ENCODE data around the gene LCTL.
"Not testable (repeated sequence)": the region's sequence is repeated elsewhere in the genome, so short reads cannot be mapped to it uniquely, and the experiment has no call there.

LCTL gene

DNA sequence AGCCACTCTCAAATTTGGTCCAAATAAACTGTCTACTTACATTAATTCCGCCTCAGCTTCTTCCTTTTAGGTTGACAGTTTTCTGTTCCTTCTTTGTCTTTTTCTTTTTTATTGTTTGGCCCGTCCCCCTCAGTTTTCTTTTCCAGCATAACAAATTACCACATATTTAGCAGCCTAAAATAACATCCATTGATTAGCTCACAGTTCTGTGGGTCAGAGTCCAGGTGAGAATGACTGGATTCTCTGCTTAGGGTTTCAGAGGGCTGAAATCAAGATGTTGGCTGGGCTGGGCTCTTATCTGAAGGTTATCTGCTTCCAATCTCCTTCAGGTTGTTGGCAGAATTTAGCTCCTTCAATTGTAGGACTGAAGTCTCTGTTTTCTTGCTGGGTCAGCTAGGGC, 24.6 kb upstream of the LCTL start:
- DNase-seq = no peak

DNA sequence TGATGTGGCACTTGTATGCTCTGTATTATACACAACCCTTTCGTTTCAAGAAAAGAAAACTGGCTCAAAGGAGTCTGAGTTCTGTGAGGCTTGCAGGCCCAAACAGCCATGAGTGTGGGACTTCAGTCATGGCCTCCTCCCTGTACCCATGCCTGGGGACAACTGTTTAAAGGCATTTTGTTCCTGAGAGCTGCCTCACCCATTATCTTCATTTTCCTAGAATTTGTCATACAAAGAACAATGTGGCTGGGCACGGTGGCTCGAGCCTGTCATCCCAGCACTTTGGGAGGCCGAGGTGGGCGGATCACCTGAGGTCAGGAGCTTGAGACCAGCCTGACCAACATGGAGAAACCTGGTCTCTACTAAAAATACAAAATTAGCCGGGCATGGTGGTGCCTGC, 23.6 kb upstream of the LCTL start:
- not testable (repeated sequence) for DNase-seq

- no peak for DNase-seq
These were observed 23.2 kb upstream of the LCTL start for GRCh38 chr15:66588971-66589370.

GRCh38 chr15:66588537-66588936, 22.7 kb upstream of the LCTL start:
- no peak for DNase-seq

- DNase-seq = no peak
These were observed 22.0 kb upstream of the LCTL start for GRCh38 chr15:66587749-66588148.

DNA sequence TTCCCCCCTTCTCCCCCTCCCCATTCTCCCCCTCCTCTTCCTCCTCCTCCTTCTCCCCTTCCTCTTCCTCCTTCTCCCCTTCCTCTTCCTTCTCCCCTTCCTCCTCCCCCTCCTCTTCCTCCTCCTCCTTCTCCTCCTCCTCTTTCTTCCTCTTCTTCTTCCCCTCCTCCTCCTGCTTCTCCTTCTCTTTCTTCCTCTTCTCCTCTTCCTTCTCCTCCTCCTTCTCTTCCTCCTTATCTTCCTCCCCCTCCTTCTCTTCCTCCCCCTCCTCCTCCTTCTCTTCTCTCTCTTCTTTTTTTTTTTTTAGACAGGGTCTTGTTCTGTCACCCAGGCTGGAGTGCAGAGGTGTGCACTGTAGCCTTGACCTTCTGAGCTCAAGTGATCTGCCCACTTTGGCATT, 21.2 kb upstream of the LCTL start:
- no peak for DNase-seq

DNA sequence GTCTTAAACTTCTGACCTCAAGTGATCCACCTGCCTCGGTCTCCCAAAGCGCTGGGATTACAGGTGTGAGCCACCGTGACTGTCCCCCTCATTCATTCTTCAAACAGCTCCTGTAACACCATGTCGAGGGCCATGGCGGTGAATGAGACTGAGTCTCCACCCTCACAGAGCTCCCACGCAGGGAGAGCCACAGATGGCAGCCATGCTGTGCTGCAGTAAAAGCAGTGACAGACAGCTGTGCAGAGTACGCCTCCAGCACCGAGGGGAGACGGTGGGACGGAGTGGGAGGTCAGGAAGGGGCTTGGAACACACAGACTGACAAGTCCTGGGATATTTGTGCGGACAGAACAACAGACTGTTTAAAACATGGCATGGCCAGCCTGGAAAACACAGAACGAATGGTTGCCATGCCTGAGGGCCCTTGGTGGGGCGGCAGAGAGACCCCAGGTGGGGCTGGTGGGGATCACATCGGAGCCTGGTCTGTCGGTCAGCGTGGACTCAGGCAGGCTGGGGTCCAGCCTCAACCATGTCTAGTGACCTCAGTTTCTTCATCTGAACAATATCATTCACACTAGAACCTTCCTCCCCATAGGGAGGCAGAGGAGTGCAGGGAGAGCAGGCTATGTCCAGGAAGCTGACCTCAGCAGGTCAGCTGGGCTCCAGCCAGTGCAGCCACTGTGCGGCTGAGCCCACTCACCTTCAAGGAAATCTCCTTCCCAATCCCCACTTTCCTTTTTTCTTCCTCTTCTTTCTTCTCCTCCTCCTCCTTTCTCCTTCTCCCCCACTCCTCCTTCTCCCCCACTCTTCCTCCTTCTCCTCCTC, 20.6 kb upstream of the LCTL start:
- DNase-seq = no peak

- no peak for DNase-seq
These were observed 16.3 kb upstream of the LCTL start for GRCh38 chr15:66581972-66582537.

DNA sequence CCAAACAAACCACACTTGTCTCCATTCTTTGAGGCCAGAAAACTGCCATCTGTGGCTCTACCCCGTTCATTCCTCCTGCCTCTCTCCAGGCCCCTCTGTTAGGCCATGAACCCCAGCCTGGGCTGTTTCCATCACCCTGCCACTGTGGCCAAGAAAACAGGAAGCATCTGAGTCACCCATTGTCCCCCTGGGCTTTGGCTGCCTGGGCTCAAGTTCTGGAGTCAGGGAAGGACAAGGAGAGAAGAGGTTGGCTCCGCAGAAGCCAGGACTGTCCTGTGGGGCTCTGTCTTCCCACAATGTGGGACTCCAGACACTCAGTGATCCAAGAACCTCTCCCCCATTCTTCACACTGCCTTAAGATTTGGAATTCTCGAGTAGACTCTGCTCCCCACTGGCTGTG, 14.8 kb upstream of the LCTL start:
- DNase-seq = no peak

- DNase-seq = no peak
These were observed 12.6 kb upstream of the LCTL start for GRCh38 chr15:66578286-66578875.

GRCh38 chr15:66574596-66574950, 8.8 kb upstream of the LCTL start:
- no peak for DNase-seq

- DNase-seq = no peak
These were observed 8.2 kb upstream of the LCTL start for GRCh38 chr15:66573719-66574595.

DNA sequence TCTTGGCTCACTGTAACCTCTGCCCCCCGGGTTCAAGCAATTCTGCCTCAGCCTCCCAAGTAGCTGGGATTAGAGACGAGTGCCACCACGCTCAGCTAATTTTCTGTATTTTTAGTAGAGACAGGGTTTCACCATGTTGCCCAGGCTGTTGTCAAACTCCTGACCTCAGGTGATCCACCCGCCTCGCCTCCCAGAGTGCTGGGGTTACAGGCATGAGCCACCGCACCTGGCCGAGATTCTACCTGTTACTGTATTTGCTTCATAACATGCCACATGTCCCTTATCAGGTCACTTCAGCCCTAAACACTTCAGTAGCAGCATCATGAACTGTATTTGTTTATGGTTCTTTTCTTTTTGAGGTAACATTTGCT, 7.5 kb upstream of the LCTL start:
- DNase-seq = no peak

GRCh38 chr15:66572146-66572545, 6.3 kb upstream of the LCTL start:
- no peak for DNase-seq

- no peak for DNase-seq
These were observed 5.2 kb upstream of the LCTL start for GRCh38 chr15:66570842-66571478.

- no peak for DNase-seq
These were observed 4.5 kb upstream of the LCTL start for GRCh38 chr15:66570327-66570726.

DNA sequence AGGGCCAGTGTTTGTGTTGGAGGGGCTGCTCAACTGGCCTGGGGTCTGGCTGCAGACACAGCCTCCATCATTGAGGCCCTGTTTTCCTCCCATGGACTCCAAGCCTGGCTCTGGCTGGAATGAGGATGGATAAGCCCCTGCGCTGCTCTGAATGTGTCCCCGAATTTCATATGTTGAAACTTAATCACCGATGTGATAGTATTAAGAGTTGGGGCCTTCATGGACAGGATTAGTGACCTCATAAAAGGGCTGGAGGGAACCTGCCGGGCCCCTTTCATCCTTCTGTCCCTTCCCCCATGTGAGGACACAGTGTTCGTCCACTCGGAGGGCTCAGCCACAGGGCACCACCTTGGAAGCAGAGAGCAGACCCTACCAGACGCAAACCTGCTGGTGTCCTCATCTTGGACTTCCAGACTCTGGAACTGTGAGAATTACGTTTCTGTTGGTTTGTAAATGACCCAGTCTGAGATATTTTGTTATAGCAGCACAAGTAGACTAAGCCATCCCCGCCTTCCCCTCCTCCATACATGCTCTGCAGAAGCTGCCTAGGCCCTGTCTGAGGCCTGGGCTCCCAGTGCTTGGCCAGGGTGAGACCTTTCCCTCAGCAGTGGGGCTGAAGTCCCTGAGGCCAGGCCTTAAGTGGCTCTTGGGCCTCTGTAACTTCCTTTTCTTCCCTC, 3.8 kb upstream of the LCTL start:
- DNase-seq = no peak

GRCh38 chr15:66567897-66568296, 2.1 kb upstream of the LCTL start:
- no peak for DNase-seq

DNA sequence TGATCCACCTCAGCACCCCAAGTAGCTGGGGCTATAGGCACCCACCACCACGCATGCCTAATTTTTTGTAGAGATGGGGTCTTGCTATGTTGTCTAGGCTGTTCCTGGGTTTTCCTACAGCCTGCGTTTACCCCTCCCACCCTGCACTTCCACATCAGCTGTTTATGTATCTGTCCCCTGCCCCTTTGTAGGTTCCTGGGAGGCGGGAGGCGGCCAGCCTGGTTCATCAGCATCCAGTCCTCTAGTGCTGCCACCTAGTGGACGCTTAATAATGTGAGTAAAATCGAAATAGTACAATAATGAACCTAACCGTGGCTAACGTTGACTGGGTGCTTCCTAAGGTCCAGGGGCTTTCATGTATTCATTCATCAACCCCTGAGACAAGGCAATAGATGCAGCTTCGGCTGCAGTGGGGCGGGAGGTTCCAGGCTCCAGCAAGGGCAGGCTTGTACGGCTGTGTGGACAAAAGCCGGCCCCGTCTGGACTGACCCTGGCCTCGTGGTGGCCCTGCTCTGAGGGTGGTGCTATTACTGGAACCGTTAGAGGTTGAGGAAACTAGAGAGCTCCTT, 1.2 kb upstream of the LCTL start:
- peak; percentile 90 to 94 for DNase-seq

DNA sequence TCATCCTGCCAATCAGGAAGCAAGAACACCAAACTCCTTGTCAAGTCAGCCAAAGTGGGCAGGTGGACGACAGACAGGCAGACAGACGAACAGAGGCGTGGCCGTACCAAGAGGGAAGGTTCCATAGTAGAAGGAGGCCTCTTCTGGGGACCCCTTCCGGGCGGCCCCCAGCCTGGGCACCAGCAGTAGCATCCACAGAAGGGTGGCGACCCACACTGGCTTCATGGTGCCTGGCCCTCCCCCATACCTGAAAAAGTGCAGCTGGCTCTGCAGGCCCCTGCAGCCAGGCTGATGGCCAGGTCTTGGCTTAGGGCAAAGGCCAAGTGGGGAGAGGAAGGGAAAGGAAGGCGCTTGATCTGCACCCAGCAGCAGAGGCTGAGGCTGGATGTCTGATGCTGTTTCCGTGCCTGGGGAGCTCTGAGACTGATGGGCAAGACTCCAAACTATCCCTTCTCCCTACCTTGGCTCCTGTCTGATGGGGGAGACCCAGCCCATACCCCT, 607 bp downstream of the LCTL start:
- no peak for DNase-seq

- no peak for DNase-seq
These were observed 1.4 kb downstream of the LCTL start for GRCh38 chr15:66564136-66565041.
